HuH-7 (cell line): ENCODE data around the gene OBSCN.
"Not testable (repeated sequence)": the region's sequence is repeated elsewhere in the genome, so short reads cannot be mapped to it uniquely, and the experiment has no call there.

Experiments used
- DNase-seq: peaks from one replicate; pipeline ENCODE4 v3.0.0; 2011; ENCODE audit warnings: low spot score

The OBSCN gene

DNA sequence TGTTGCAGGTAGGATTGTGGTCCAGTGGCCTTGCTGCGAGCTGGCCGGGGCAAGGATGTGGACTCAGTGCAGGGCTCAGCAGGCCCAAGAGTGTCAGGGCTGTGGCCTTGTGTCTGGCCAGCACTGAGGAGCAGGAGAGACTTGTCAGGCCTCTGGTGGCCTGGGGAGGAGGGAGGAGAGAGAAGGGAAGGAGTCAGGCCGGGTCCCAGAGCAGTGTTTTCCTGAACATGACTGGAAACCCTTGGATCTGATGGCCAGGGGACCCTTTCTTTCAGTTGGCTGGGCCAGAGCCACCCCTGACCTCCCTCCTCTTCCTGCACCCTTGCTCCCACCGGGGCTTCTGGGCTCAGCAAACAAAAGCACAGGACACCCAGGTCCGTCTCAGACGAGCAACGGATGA, 37.2 kb upstream of the OBSCN start:
- no peak for DNase-seq

- DNase-seq: no peak
Observed at GRCh38 chr1:228171221-228171891, 36.5 kb upstream of the OBSCN start.

DNA sequence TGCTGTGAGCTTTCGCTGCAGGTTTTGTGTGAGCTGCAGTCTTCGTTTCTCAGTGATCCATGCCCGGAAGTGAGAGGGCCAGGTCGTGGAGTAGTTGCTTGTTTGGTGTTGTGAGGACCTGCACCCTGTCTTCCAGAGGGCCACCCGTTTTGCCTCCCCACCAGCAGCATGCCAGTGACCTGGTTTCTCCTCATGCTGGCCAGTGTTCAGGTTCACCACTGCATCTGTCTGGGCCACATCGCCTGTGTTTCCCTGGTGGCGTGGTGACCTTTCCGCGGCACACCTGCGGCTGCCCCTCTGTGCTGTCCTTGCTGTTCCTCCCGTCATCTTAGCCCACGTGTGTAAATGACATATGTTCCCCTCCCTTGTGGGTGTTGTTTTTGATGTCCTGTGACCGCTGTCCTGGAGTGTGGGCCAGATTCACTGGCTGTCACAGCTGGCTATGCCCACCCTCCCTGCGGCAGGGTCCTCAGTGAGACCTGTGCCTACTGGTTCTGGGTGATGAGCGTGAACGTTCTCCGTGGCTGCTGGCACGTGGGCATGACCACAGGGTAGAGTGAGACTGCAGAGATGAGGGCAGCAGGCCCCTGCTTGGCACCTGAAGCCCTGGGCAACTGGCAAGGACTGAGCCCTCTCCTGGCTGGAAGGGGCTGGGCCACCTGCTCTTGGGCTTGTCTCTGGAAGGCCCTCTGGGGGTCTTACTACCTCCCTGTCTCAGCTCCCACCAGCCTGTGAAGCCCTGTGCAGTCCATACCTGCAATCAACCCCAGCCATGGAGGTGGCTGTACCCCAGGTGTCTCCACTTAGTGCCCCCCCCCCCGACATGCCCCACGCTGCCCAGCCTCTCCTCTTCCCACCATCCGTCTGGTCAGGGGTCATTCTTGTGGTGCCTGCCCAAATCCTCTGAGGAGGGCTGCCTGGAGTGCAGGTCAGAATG, 35.0 kb upstream of the OBSCN start:
- no peak for DNase-seq

GRCh38 chr1:228173528-228174481, 34.0 kb upstream of the OBSCN start:
- not testable (repeated sequence) for DNase-seq

DNA sequence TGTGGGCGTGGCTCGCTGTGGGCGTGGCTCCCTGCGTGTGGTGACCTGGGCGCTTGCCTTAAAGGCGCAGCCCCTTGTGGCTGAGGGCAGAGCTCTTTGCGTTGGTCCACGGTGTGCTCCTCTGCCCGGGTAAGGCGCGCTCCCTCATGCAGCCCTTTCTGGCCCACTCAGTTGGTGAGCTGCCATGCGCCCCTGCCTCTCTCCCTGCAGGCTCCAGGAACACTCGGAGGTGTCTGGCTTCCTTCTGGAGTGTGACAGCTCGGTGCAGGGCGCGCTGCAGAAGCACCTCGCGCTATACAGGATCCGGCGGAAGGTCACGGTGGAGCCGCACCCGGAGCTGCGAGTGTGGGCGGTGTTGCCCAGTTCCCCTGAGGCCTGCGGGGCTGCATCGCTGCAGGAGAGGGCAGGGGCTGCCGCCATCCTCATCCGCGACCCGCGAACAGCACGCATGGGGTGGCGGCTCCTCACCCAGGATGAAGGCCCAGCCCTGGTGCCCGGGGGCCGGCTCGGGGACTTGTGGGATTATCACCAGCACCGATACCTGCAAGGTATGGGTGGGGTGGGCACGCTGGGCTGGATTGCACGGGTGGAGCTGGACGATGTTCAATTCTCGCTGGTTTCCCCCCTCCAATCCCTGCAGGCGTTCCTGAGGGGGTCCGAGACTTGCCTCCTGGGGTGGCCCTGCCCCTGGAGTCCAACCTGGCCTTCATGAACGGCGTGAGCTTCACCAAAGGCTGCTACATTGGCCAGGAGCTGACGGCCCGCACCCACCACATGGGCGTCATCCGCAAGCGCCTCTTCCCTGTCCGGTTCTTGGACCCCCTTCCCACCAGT, 33.1 kb upstream of the OBSCN start:
- DNase-seq: peak; percentile 63

DNA sequence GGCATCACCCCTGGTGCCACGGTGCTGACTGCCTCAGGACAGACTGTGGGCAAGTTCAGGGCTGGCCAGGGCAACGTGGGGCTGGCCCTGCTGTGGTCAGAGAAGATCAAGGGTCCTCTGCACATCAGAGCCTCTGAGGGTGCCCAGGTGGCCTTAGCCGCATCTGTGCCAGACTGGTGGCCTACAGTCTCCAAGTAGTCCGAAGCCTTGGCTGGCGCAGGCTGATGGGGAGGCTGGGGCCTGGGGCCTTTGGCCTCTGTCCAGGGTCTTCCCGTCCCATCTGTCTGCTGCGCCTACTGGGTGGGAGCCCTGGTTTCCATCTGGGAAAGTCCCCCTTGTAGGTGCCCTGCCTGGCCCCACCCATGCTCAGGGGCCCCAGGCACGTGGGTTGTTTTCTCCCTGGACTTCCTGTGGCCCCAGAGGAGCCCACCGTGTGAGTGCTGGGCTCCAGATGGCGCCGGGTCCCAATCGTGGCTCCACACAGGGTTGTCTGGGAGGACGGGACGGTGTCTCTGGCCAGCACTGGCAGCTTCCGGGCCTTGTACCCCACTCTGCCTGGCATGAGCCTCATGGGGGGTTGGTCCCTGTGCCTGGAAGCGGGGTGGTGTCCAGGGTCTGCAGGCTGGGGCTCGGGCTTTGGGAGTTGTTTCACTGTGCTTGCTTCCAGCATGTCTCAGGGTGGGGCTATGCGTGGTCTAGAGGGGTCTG, 32.4 kb upstream of the OBSCN start:
- no peak for DNase-seq

GRCh38 chr1:228176024-228176395, 31.8 kb upstream of the OBSCN start:
- no peak for DNase-seq

GRCh38 chr1:228176461-228177182, 31.2 kb upstream of the OBSCN start:
- DNase-seq: no peak

GRCh38 chr1:228177183-228177475, 30.7 kb upstream of the OBSCN start:
- no peak for DNase-seq

GRCh38 chr1:228177721-228178710, 29.8 kb upstream of the OBSCN start:
- no peak for DNase-seq

GRCh38 chr1:228178737-228179684, 28.8 kb upstream of the OBSCN start:
- DNase-seq: no peak

DNA sequence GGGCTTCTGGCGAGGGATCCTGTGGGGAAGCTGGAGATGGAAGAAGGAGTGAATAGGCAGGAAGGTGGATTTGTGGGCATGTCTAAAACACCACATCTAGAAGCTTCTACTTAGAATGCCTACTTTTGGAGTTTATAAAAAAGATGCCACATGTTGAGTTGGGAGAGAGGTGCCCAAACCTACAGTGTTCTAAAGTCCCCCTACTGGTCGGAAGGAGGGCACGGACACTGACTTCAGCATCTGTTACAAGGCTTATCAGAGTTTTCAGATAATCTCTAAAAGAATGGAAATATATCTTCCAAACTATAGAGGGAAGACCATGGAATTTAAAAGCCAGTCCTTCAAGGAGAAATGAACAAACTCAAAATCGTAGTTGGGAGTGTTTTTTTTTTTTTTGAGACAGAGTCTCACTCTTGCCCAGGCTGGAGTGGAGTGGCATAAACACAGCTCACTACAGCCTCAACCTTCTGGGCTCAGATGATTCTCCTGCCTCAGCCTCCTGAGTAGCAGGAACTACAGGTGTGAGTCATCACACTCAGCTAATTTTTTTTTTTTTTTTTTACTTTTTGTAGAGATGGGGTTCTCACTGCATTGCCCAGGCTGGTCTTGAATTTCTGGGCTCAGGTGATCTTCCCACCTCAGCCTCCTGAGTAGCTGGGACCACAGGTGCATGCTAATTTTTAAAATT, 27.4 kb upstream of the OBSCN start:
- DNase-seq: no peak

GRCh38 chr1:228180959-228181644, 26.7 kb upstream of the OBSCN start:
- no peak for DNase-seq

GRCh38 chr1:228181645-228182034, 26.2 kb upstream of the OBSCN start:
- DNase-seq: no peak

DNA sequence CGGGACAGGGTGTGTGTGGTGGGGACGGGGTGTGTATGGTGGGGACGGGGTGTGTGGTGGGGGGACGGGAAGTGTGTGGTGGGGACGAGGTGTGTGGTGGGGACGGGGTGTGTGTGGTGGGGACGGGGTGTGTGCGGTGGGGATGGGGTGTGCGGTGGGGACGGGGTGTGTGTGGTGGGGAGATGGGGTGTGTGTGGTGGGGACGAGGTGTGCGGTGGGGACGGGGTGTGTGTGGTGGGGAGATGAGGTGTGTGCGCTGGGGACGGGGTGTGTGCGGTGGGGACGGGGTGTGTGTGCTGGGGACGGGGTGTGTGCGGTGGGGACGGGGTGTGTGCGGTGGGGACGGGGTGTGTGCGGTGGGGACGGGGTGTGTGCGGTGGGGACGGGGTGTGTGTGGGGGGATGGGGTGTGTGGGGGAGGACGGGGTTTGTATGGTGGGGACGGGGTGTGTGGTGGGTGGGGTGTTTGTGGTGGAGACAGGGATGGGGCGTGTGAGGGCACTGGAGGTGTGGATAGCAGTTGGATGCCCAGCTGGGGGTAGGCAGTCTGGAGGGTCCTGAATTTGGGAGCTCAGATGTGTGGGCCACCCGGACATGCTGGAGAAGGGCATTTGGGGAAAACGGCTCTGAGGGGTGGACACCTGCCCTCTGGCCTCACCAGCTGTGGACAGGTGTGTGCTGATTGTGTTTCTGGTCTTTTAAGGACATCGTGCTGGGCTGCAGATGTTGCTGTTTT, 25.4 kb upstream of the OBSCN start:
- DNase-seq: no peak

GRCh38 chr1:228184152-228184551, 23.7 kb upstream of the OBSCN start:
- no peak for DNase-seq
